NCI-H748 (cell line): ENCODE data around the gene IL17REL.

ENCODE experiments used
- DNase-seq: peaks from one replicate; lab custom pipeline; 2025; ENCODE audit not compliant: unreplicated experiment; lab: John Stamatoyannopoulos, UW

The IL17REL gene

GRCh38 chr22:49970528-49971231 is 41.9 kb downstream of the IL17REL start:
- peak; percentile 64 for DNase-seq

- DNase-seq: no peak
These were observed 42.6 kb downstream of the IL17REL start for GRCh38 chr22:49969751-49970527.

DNA sequence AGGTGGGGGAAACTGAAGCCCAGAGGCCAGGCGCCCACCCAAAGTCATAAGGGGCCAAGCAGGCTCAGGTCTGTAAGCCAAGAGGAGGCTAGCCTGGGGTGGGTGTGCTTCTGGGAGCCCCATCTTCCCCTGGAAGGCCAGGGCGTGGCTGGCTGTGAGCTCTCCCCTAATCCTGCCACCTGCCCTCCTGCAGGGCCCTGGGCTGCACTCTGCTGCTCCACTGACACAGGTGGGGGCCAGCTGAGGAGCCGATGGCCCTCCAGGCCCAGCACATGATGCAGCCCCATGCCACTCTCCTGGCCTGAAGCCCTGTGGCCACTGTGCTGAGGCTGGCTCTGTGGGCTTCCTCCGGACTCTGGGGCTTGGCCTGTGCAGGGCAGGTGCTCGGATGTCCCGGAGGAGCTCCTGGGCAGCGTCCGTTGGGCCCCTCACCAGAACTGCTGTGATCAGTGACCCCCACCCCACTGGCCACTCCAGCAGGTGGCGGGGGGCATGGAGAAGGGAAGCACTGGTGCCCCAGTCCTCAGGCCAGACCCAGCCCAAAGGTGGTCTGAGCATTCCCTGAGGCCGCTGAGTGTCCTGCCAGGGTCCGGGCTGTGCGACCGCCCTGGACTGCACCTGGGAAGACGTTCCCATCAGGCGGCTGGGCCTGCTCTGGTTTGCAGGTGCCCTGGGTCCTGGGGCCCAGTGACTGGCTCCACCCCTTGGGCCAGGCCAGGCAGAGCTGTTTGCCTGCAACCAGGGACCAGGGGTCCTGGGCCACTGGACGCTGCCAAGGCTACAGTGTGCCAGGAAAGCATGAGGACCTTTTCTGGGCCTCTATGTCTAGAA is 43.5 kb downstream of the IL17REL start:
- no peak for DNase-seq

DNA sequence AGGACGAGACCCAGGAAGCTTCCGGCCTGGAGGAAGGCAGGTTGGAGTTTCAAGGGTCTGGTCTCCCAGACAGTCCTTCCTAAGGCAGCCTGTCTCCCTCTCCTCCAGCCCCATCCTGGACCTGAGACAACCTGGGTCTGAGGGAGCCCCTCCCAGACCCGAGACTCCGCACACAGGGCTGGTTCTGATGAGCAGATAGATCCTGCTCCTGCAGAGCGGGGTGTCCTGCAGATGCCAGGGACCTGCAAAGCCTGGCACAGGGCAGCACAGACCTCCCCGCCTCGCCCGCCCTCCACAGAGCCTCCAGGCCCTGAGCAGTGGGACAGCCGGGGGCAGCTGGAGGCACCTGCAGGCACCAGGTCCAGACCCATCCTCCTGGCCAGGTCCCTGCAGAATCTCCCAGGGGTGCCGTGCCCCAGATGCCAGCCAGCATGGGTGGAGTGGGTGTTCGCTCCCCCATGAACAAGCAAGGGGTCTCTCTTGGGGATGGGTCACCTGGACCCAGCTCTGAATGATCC is 44.2 kb downstream of the IL17REL start:
- no peak for DNase-seq

- DNase-seq: no peak
These were observed 44.8 kb downstream of the IL17REL start for GRCh38 chr22:49967706-49968208.

GRCh38 chr22:49966774-49967705 is 45.5 kb downstream of the IL17REL start:
- DNase-seq: no peak

GRCh38 chr22:49966041-49966773 is 46.4 kb downstream of the IL17REL start:
- DNase-seq: no peak

- no peak for DNase-seq
These were observed 47.2 kb downstream of the IL17REL start for GRCh38 chr22:49965091-49966040.

DNA sequence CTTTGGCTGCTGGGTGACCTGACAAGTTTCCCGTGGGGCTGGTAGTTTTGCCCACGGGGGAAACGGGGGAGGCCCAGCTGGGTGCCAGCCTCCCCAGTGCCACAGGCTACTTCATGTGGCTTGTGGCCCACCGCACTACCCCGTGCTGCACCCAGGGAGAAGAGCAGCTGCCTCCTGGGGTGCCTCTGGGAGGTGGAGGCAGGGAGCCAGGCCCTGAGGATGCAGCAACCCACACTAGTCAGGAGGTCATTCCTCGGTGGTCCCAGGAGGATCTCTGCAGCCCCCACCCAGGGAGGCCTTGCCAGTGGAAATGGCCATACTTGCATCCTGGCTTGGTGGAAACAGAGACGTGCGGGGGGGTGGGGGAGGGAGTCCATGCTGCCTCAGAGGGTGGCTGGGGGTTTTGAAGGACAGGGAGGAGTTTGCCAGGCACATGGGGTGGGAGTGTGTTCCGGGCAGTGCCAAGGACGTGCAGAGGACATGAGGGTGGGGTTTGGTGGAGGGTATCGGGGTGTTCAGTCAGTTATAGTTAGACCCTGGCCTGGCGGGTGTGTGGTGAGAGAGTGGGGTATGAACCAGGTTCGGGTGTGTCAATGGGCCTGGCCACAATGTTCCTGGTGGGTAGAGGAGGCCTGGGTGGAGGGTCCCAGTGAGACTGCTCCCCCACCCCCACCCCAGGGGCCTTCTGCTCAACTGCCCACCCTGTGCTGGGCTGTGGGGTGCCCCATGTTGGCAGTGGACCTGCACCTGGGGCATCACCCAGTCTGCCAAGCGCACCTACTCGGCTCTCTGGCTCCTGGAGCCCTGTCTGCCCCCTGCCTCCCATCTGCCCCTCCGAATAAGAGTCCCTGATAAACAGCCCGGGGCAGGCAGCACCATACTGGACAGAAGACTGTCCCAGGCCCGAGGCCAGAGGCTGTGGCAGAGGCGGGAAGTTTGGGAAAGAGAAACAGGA is 48.2 kb downstream of the IL17REL start:
- no peak for DNase-seq

DNA sequence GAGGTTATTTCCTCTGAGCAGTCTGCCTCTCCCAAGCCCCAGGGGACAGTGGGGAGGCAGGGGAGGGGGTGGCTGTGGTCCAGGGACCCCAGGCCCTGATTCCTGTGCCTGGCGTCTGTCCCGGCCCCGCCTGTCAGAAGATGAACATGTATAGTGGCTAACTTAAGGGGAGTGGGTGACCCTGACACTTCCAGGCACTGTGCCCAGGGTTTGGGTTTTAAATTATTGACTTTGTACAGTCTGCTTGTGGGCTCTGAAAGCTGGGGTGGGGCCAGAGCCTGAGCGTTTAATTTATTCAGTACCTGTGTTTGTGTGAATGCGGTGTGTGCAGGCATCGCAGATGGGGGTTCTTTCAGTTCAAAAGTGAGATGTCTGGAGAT is 48.9 kb downstream of the IL17REL start:
- peak; percentile 45 for DNase-seq

DNA sequence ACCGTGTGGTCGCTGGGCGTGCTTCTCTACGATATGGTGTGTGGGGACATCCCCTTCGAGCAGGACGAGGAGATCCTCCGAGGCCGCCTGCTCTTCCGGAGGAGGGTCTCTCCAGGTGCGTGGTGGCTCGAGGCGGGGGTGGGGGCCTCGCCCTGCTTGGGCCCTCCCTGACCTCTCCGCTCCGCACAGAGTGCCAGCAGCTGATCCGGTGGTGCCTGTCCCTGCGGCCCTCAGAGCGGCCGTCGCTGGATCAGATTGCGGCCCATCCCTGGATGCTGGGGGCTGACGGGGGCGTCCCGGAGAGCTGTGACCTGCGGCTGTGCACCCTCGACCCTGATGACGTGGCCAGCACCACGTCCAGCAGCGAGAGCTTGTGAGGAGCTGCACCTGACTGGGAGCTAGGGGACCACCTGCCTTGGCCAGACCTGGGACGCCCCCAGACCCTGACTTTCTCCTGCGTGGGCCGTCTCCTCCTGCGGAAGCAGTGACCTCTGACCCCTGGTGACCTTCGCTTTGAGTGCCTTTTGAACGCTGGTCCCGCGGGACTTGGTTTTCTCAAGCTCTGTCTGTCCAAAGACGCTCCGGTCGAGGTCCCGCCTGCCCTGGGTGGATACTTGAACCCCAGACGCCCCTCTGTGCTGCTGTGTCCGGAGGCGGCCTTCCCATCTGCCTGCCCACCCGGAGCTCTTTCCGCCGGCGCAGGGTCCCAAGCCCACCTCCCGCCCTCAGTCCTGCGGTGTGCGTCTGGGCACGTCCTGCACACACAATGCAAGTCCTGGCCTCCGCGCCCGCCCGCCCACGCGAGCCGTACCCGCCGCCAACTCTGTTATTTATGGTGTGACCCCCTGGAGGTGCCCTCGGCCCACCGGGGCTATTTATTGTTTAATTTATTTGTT is 49.6 kb downstream of the IL17REL start:
- peak; percentile 45 for DNase-seq

GRCh38 chr22:49962012-49962750 is 50.4 kb downstream of the IL17REL start:
- DNase-seq: peak; percentile 85

GRCh38 chr22:49961601-49962011 is 51.0 kb downstream of the IL17REL start:
- no peak for DNase-seq

- peak; percentile 68 for DNase-seq
These were observed 51.5 kb downstream of the IL17REL start for GRCh38 chr22:49961005-49961600.
